B cell (primary cell): ENCODE results near the gene GRIK2. TPM values are rescaled to one million over a fixed set of nuclear protein-coding genes. Genes with fewer than 3 reads are reported as not detected.
"Not testable (repeated sequence)": the region's sequence is repeated elsewhere in the genome, so short reads cannot be mapped to it uniquely, and the experiment has no call there.

Source experiments
- ATAC-seq: fragments of 200-7000 bp; cut with Tn5 transposase; one replicate; pipeline ENCODE4 v1.10.0; 2021; ENCODE audit warnings: low read depth, mild to moderate bottlenecking, moderate number of reproducible peaks, moderate library complexity
- CTCF ChIA-PET: fragments of 350-600 bp; sonication (Branson Sonifier 250); formaldehyde crosslinking; loops from one replicate; lab custom pipeline; 2021; ENCODE audit warnings: antibody characterized with exemption, inconsistent platforms; lab: Charles Lee
- POLR2A ChIA-PET: fragments of 350-600 bp; sonication (Branson Sonifier 250); formaldehyde crosslinking; loops from one replicate; lab custom pipeline; 2021; ENCODE audit warnings: antibody characterized with exemption; lab: Charles Lee
- DNase-seq: peaks from one replicate; pipeline ENCODE4 v3.0.0; 2013
- H2AFZ ChIP-seq: 2 replicates; pipeline ENCODE4 v1.6.1; 2012; ENCODE audit warnings: mild to moderate bottlenecking, low read depth, low read length; ENCODE audit not compliant: insufficient read depth, poor library complexity, severe bottlenecking
- H3K27ac ChIP-seq, 2 donors: 1 replicate in 1 of 2; 2 replicates in 1 of 2; pipeline ENCODE4 v1.5.1; 2012 to 2013; ENCODE audit warnings: low read length in 2 of 2, mild to moderate bottlenecking in 2 of 2, moderate library complexity in 1 of 2
- H3K27me3 ChIP-seq, 4 experiments: fragments of 200-600 bp in 1 of 4; sonication (generic) in 1 of 4; replicated peaks in 1 of 4; 1 replicate in 2 of 4; 2 replicates in 2 of 4; pipeline versions ENCODE4 v1.6.1 to v1.7.0; 2013 to 2016; ENCODE audit warnings: low read length in 3 of 4, mild to moderate bottlenecking in 2 of 4, mixed read lengths in 1 of 4, moderate library complexity in 1 of 4; ENCODE audit not compliant: insufficient read depth in 4 of 4, control insufficient read depth in 3 of 4; ENCODE audit errors: control extremely low read depth in 1 of 4
- H3K36me3 ChIP-seq, 2 experiments: replicated peaks in 1 of 2; 1 replicate in 1 of 2; 2 replicates in 1 of 2; pipeline versions ENCODE4 v1.6.1 to v1.7.1; 2013; ENCODE audit warnings: low read length in 1 of 2; ENCODE audit not compliant: insufficient read depth in 2 of 2, control insufficient read depth in 1 of 2; ENCODE audit errors: control extremely low read depth in 1 of 2, extremely low read depth in 1 of 2
- H3K4me1 ChIP-seq, 2 donors: fragments of 200-600 bp in 1 of 2; sonication (generic) in 1 of 2; 1 replicate in 1 of 2; 2 replicates in 1 of 2; pipeline versions ENCODE4 v1.5.1 to v1.6.1; 2013 to 2017; ENCODE audit warnings: low read length in 2 of 2; ENCODE audit not compliant: control insufficient read depth in 2 of 2, insufficient read depth in 2 of 2
- H3K4me2 ChIP-seq: replicated peaks from 2 replicates; pipeline ENCODE3; 2012; ENCODE audit warnings: mild to moderate bottlenecking, low read depth, low read length; ENCODE audit not compliant: poor library complexity, severe bottlenecking
- H3K4me3 ChIP-seq, 5 experiments: fragments of 200-600 bp in 1 of 5; sonication (generic) in 1 of 5; 1 replicate in 3 of 5; 2 replicates in 2 of 5; pipeline versions ENCODE4 v1.5.1 to v1.7.0; 2011 to 2016; ENCODE audit warnings: low read length in 4 of 5, mild to moderate bottlenecking in 4 of 5, low read depth in 2 of 5, control low read depth in 1 of 5, moderate library complexity in 1 of 5; ENCODE audit not compliant: insufficient read depth in 1 of 5; ENCODE audit errors: control extremely low read depth in 1 of 5, extremely low read depth in 1 of 5
- H3K79me2 ChIP-seq: fragments of 200-600 bp; sonication (generic); one replicate; pipeline ENCODE4 v1.6.0; 2016; ENCODE audit warnings: low read length; ENCODE audit not compliant: control insufficient read depth, insufficient read depth
- H3K9ac ChIP-seq: fragments of 200-600 bp; sonication (generic); 2 replicates; pipeline ENCODE4 v1.6.1; 2017; ENCODE audit warnings: mild to moderate bottlenecking, low read length, moderate library complexity
- H3K9me3 ChIP-seq, 3 donors: one replicate each; pipeline versions ENCODE4 v1.6.1 to v1.7.1; 2013; ENCODE audit warnings: low read length in 2 of 3; ENCODE audit not compliant: control insufficient read depth in 2 of 3, insufficient read depth in 1 of 3; ENCODE audit errors: control extremely low read depth in 1 of 3
- H4K20me1 ChIP-seq: 2 replicates; pipeline ENCODE4 v1.6.0; 2012; ENCODE audit warnings: mild to moderate bottlenecking, low read length; ENCODE audit not compliant: insufficient read depth, control insufficient read depth, poor library complexity, severe bottlenecking
- H3K27ac Mint-ChIP-seq: one replicate; pipeline ENCODE4 v1.8.0; 2021; ENCODE audit warnings: mixed read lengths
- H3K27me3 Mint-ChIP-seq: one replicate; pipeline ENCODE4 v1.8.0; 2021; ENCODE audit warnings: mixed read lengths
- H3K4me1 Mint-ChIP-seq: one replicate; pipeline ENCODE4 v1.8.0; 2021; ENCODE audit warnings: mixed read lengths
- H3K4me3 Mint-ChIP-seq: one replicate; pipeline ENCODE4 v1.8.0; 2021; ENCODE audit warnings: mixed read lengths
- H3K9me3 Mint-ChIP-seq: one replicate; pipeline ENCODE4 v1.8.0; 2022; ENCODE audit warnings: mixed read lengths; ENCODE audit not compliant: insufficient read depth
- CTCF ChIP-seq: fragments of 200-600 bp; IDR thresholded peaks from one replicate; pipeline ENCODE4 v1.8.0; 2022; ENCODE audit warnings: antibody characterized with exemption, mild to moderate bottlenecking
- EZH2 ChIP-seq: IDR thresholded peaks from 2 replicates; pipeline ENCODE4 v1.6.1; 2012; ENCODE audit warnings: borderline replicate concordance, low read depth, mild to moderate bottlenecking, moderate library complexity, low read length; ENCODE audit not compliant: insufficient read depth, poor library complexity, severe bottlenecking
- WGBS: methylation state at CpG from one replicate; pipeline ENCODE4 v1.1.5; 2013; ENCODE audit warnings: missing lambda C conversion rate; ENCODE audit not compliant: insufficient coverage; 5-methylcytosine and 5-hydroxymethylcytosine counted together
- intact Hi-C: fragments of 100-400 bp; cut with micrococcal nuclease; formaldehyde crosslinking; loops from one replicate; pipeline ENCODE4 v1.10.0; 2022
- polyA plus RNA-seq: library from polyadenylated mRNA; depleted of rRNA; stranded (reverse); fragments of >200 nt; gene quantifications from 2 replicates; pipeline ENCODE4 v1.2.3, GENCODE V29; 2012
- total RNA-seq, 2 donors: library from RNA; stranded (reverse); fragments of 120-200 nt in 1 of 2; gene quantifications; 1 replicate in 1 of 2; 2 replicates in 1 of 2; pipeline versions ENCODE4 v1.2.3 to v1.2.4, GENCODE V29; 2013 to 2022

GRIK2 gene
- total and polyA plus RNA-seq, 2 donors (not counting 1 experiment from before 2014, with no cell fraction given): not detected

DNA sequence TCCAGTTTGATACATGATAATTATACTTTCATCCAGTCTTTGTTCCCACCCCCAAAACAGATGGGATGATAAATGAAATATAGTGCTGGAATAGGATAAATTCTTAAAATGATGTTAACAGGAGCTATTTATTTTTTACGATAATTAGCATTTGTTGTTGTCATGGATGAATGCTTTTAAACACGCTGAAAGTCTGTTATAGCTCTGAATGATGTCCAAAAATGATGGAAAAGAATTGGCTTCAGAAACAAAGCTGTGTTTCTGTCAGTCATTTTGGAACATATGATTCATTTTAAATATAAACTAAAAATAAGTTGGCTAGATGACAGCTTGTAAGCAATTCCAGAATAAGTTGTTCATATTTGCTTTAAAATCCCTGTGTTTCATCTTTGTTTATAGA is 237.4 kb downstream of the GRIK2 start:
- POLR2A ChIA-PET: no interaction called here
- no peaks in the 10 kb centered on the region for H3K27me3 Mint-ChIP-seq

DNA sequence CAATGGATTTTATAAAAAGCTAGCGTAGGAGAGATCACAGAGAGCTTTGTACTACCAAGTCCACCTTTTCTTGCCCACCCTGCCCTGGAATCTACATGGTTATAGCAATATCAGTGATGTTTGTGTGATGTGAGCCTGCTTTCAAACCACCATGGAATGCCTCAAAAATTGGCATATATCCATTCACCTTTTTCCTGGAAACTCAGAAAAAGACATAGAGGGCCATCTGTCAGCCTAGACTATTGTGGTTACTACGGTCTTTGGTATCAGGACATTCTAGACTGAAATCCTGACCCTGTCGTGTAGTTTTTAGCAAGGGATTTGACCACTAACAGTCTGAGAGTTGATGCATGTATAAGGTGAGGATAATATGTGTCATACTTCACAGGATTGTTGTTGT is 239.6 kb downstream of the GRIK2 start:
- Histone ChIP-seq H3K9me3 (no peaks in the 10 kb centered on the region), H4K20me1 (no peaks in the 10 kb centered on the region), H3K36me3 (no peaks in the 10 kb centered on the region), H3K4me3 (no peak overlapping the region), H2AFZ (no peak overlapping the region), H3K4me1 (no peaks in the 10 kb centered on the region), H3K4me2 (no peak overlapping the region), H3K27me3 (no peaks in the 10 kb centered on the region), H3K9ac (no peak overlapping the region), H3K27ac (no peak overlapping the region), H3K79me2 (no peaks in the 10 kb centered on the region)
- no peak for DNase-seq
- TF ChIP-seq CTCF (no peak), EZH2 (no peak)
- no peak for ATAC-seq
- H3K27me3 Mint-ChIP-seq: no peaks in the 10 kb centered on the region
- intact Hi-C loops: no loop called here
- H3K4me3 Mint-ChIP-seq: no peak overlapping the region
- WGBS: 77% methylated on average over 2 of the region's 3 CpGs
- H3K27ac Mint-ChIP-seq: no peak overlapping the region
- H3K4me1 Mint-ChIP-seq: no peaks in the 10 kb centered on the region
- POLR2A ChIA-PET: no interaction called here
- no peaks in the 10 kb centered on the region for H3K9me3 Mint-ChIP-seq
- CTCF ChIA-PET: no interaction called here

More for the DNA sequence above, 237.4 kb downstream of the GRIK2 start:
- Histone ChIP-seq H3K4me3 (no peak overlapping the region), H3K79me2 (no peaks in the 10 kb centered on the region), H3K9me3 (no peaks in the 10 kb centered on the region), H3K27me3 (no peaks in the 10 kb centered on the region), H3K9ac (no peak overlapping the region), H3K4me2 (no peak overlapping the region), H4K20me1 (no peaks in the 10 kb centered on the region), H3K36me3 (no peaks in the 10 kb centered on the region), H2AFZ (no peak overlapping the region), H3K27ac (no peak overlapping the region), H3K4me1 (no peaks in the 10 kb centered on the region)
- CTCF ChIA-PET: no interaction called here
- WGBS: no CpG with 5 or more reads among the region's 2 CpGs
- no peak for ATAC-seq
- H3K4me1 Mint-ChIP-seq: no peaks in the 10 kb centered on the region
- DNase-seq: no peak
- intact Hi-C loops: no loop called here
- no peak overlapping the region for H3K4me3 Mint-ChIP-seq
- TF ChIP-seq EZH2: no peak
- TF ChIP-seq CTCF: no peak
- no peak overlapping the region for H3K27ac Mint-ChIP-seq
- H3K9me3 Mint-ChIP-seq: no peaks in the 10 kb centered on the region

DNA sequence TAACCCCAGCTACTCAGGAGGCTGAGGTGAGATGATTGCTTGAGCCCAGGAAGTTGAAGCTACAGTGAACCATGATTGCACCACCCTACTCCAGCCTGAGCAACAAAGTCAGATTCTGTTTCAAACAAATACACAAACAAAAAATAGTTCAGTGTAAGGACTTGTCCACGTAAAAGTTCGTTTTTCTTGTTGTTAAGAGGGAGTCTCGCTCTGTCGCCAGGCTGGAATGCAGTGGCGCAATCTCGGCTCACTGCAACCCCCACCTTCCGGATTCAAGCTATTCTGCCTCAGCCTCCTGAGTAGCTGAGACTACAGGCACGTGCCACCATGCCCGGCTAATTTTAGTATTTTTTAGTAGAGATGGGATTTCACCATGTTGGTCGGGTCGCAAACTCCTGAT is 245.4 kb downstream of the GRIK2 start:
- H3K4me1 Mint-ChIP-seq, H3K9me3 ChIP-seq, H3K36me3 ChIP-seq, H3K27me3 ChIP-seq, H3K9me3 Mint-ChIP-seq, H3K4me3 Mint-ChIP-seq, POLR2A ChIA-PET, H3K27ac Mint-ChIP-seq, H4K20me1 ChIP-seq, CTCF ChIA-PET, H3K4me1 ChIP-seq, H3K27ac ChIP-seq, H3K4me2 ChIP-seq, intact Hi-C loops, ATAC-seq, DNase-seq, H3K9ac ChIP-seq, H3K27me3 Mint-ChIP-seq, H3K4me3 ChIP-seq, H2AFZ ChIP-seq, H3K79me2 ChIP-seq: not testable (repeated sequence)
- 91% methylated on average over 11 of the region's 11 CpGs for WGBS
